GM19043 (cell line): ENCODE measurements around the gene TENM4.

ENCODE experiments used
- ATAC-seq: cut with Tn5 transposase; IDR thresholded peaks from one replicate; pipeline ENCODE4 v1.9.1; 2021; ENCODE audit warnings: low read depth; ENCODE audit not compliant: unreplicated experiment

TENM4 gene

GRCh38 chr11:78704811-78705210, 736.0 kb downstream of the TENM4 start:
- ATAC-seq = no peak

- no peak for ATAC-seq
Observed at GRCh38 chr11:78699609-78700135, 741.2 kb downstream of the TENM4 start.

GRCh38 chr11:78698612-78699011, 742.2 kb downstream of the TENM4 start:
- no peak for ATAC-seq

- ATAC-seq = no peak
Observed at GRCh38 chr11:78696177-78696576, 744.7 kb downstream of the TENM4 start.

GRCh38 chr11:78694152-78694551, 746.7 kb downstream of the TENM4 start:
- ATAC-seq = no peak

GRCh38 chr11:78691215-78691614, 749.6 kb downstream of the TENM4 start:
- ATAC-seq = no peak

- ATAC-seq = no peak
Observed at GRCh38 chr11:78690352-78690987, 750.4 kb downstream of the TENM4 start.

GRCh38 chr11:78689585-78690153, 751.2 kb downstream of the TENM4 start:
- no peak for ATAC-seq

- ATAC-seq = no peak
Observed at GRCh38 chr11:78689101-78689500, 751.7 kb downstream of the TENM4 start.

GRCh38 chr11:78688460-78688859, 752.4 kb downstream of the TENM4 start:
- ATAC-seq = no peak

- no peak for ATAC-seq
Observed at GRCh38 chr11:78685156-78685555, 755.7 kb downstream of the TENM4 start.

GRCh38 chr11:78684377-78684776, 756.5 kb downstream of the TENM4 start:
- no peak for ATAC-seq

- ATAC-seq = no peak
Observed at GRCh38 chr11:78683774-78684173, 757.1 kb downstream of the TENM4 start.

- ATAC-seq = no peak
Observed at GRCh38 chr11:78676026-78676557, 764.7 kb downstream of the TENM4 start.

- ATAC-seq = no peak
Observed at GRCh38 chr11:78672850-78673620, 767.8 kb downstream of the TENM4 start.

GRCh38 chr11:78669249-78669648, 771.6 kb downstream of the TENM4 start:
- ATAC-seq = no peak

GRCh38 chr11:78667461-78667860, 773.4 kb downstream of the TENM4 start:
- ATAC-seq = no peak

GRCh38 chr11:78666675-78667160, 774.1 kb downstream of the TENM4 start:
- no peak for ATAC-seq

GRCh38 chr11:78664636-78665035, 776.2 kb downstream of the TENM4 start:
- ATAC-seq = no peak

GRCh38 chr11:78662811-78663210, 778.0 kb downstream of the TENM4 start:
- no peak for ATAC-seq

- no peak for ATAC-seq
Observed at GRCh38 chr11:78660471-78660870, 780.4 kb downstream of the TENM4 start.
